Measurements from ENCODE around the gene SLC26A2.

DNA sequence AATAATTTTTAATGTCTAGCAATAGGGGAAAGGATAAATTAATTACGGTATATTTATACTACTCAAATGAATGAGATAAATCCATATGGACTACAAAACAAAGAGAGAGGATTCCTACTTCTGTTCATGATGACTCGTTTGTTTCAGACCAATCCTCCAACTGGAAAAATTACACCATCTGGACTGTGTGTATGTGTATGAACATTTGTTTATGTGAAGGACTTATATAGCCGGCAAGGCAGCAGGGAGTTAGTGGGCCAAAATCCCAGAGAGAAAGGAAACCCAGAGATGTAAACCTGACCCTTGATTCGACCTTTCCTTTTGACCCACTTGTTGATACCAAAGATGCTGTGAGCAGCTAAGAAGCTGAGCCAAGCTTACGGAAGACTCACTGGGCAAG, 36.1 kb upstream of the SLC26A2 start:
- TF ChIP-seq CTCF (IDR thresholded peaks at IDR 0.05): no peak
- TF ChIP-seq POLR2AphosphoS5 (IDR thresholded peaks at IDR 0.05; ENCODE audit: low read depth, low read length): no peak

All from Panc1 (cell line).